ENCODE measurements around the gene MAPK6. TPM values are rescaled to one million over a fixed set of nuclear protein-coding genes. Genes with fewer than 3 reads are reported as not detected.
A peak's percentile ranks its signal among the peaks of the same experiment; 100 is the strongest.

The MAPK6 gene
- total RNA-seq, 1 donor from 2014 or later: 98.2 TPM

- H3K36me3 Mint-ChIP-seq (ENCODE audit: low read depth, unreplicated experiment): no peaks in the 10 kb centered on the region
- Histone ChIP-seq H3K4me2 (ENCODE audit: low read length) (no peak overlapping the region), H3K4me3 (ENCODE audit: insufficient read depth, low read depth, low read length) (no peak overlapping the region), H3K4me1 (ENCODE audit: insufficient read depth, low read length) (peaks cover 9% of the 10 kb centered on the region), H3K9ac (ENCODE audit: low read length) (no peak overlapping the region), H3K79me2 (ENCODE audit: insufficient read depth, low read length) (no peaks in the 10 kb centered on the region), H3K27me3 (ENCODE audit: insufficient read depth, low read length) (no peaks in the 10 kb centered on the region), H4K20me1 (ENCODE audit: insufficient read depth, low read length) (no peaks in the 10 kb centered on the region), H2AFZ (ENCODE audit: low read depth, low read length) (no peak overlapping the region), H3K27ac (ENCODE audit: low read depth, low read length) (no peak overlapping the region), H3K9me3 (ENCODE audit: insufficient read depth, low read depth, low read length) (no peaks in the 10 kb centered on the region), H3K36me3 (ENCODE audit: insufficient read depth, low read length) (no peaks in the 10 kb centered on the region)
- DNase-seq (ENCODE audit: low read depth) (no peak), FAIRE-seq (no peak)
- H3K9me3 Mint-ChIP-seq (ENCODE audit: unreplicated experiment): no peaks in the 10 kb centered on the region
- TF ChIP-seq EZH2 (IDR thresholded peaks at IDR 0.05; ENCODE audit: insufficient read depth, low read length): no peak
- TF ChIP-seq CTCF (IDR thresholded peaks at IDR 0.05; ENCODE audit: insufficient read depth, low read depth, low read length): no peak
- no peak overlapping the region for H3K27ac Mint-ChIP-seq (ENCODE audit: unreplicated experiment)
- H3K4me3 Mint-ChIP-seq (ENCODE audit: unreplicated experiment): no peak overlapping the region
- peaks cover 19% of the 10 kb centered on the region for H3K4me1 Mint-ChIP-seq (ENCODE audit: low read depth, unreplicated experiment)
- H3K27me3 Mint-ChIP-seq (ENCODE audit: low read depth, unreplicated experiment): no peaks in the 10 kb centered on the region
These were observed 15.3 kb upstream of the MAPK6 start for GRCh38 chr15:52003710-52004109.

- no peak for TF ChIP-seq CTCF (IDR thresholded peaks at IDR 0.05; ENCODE audit: insufficient read depth, low read depth, low read length)
- no peak for TF ChIP-seq EZH2 (IDR thresholded peaks at IDR 0.05; ENCODE audit: insufficient read depth, low read length)
- Mint-ChIP-seq H3K4me3 (ENCODE audit: unreplicated experiment) (no peak overlapping the region), H3K36me3 (ENCODE audit: low read depth, unreplicated experiment) (no peaks in the 10 kb centered on the region), H3K4me1 (ENCODE audit: low read depth, unreplicated experiment) (peaks cover 19% of the 10 kb centered on the region), H3K27me3 (ENCODE audit: low read depth, unreplicated experiment) (no peaks in the 10 kb centered on the region), H3K27ac (ENCODE audit: unreplicated experiment) (peak overlapping the region; percentile 18), H3K9me3 (ENCODE audit: unreplicated experiment) (no peaks in the 10 kb centered on the region)
- no peak overlapping the region for H3K4me3 ChIP-seq (ENCODE audit: insufficient read depth, low read depth, low read length)
- FAIRE-seq (no peak), DNase-seq (ENCODE audit: low read depth) (no peak)
- no peak overlapping the region for H3K27ac ChIP-seq (ENCODE audit: low read depth, low read length)
- H3K9me3 ChIP-seq (ENCODE audit: insufficient read depth, low read depth, low read length): no peaks in the 10 kb centered on the region
- H3K4me1 ChIP-seq (ENCODE audit: insufficient read depth, low read length): peaks cover 9% of the 10 kb centered on the region
- no peaks in the 10 kb centered on the region for H3K36me3 ChIP-seq (ENCODE audit: insufficient read depth, low read length)
- H3K9ac ChIP-seq (ENCODE audit: low read length): no peak overlapping the region
- no peak overlapping the region for H2AFZ ChIP-seq (ENCODE audit: low read depth, low read length)
- no peaks in the 10 kb centered on the region for H3K27me3 ChIP-seq (ENCODE audit: insufficient read depth, low read length)
- H4K20me1 ChIP-seq (ENCODE audit: insufficient read depth, low read length): no peaks in the 10 kb centered on the region
- H3K4me2 ChIP-seq (ENCODE audit: low read length): no peak overlapping the region
- no peaks in the 10 kb centered on the region for H3K79me2 ChIP-seq (ENCODE audit: insufficient read depth, low read length)
These were observed 14.2 kb upstream of the MAPK6 start for GRCh38 chr15:52004806-52005205.

GRCh38 chr15:52005748-52006701, 13.0 kb upstream of the MAPK6 start:
- FAIRE-seq (peak; percentile 17), DNase-seq (ENCODE audit: low read depth) (peak; percentile 82)
- no peaks in the 10 kb centered on the region for H4K20me1 ChIP-seq (ENCODE audit: insufficient read depth, low read length)
- H3K4me1 ChIP-seq (ENCODE audit: insufficient read depth, low read length): peaks cover 14% of the 10 kb centered on the region
- no peak overlapping the region for H3K27ac ChIP-seq (ENCODE audit: low read depth, low read length)
- H3K9me3 ChIP-seq (ENCODE audit: insufficient read depth, low read depth, low read length): no peaks in the 10 kb centered on the region
- H3K9ac ChIP-seq (ENCODE audit: low read length): no peak overlapping the region
- no peak overlapping the region for H3K4me3 ChIP-seq (ENCODE audit: insufficient read depth, low read depth, low read length)
- peak overlapping the region; percentile 83 for H3K27ac Mint-ChIP-seq (ENCODE audit: unreplicated experiment)
- H3K27me3 Mint-ChIP-seq (ENCODE audit: low read depth, unreplicated experiment): no peaks in the 10 kb centered on the region
- H3K79me2 ChIP-seq (ENCODE audit: insufficient read depth, low read length): no peaks in the 10 kb centered on the region
- no peaks in the 10 kb centered on the region for H3K36me3 ChIP-seq (ENCODE audit: insufficient read depth, low read length)
- TF ChIP-seq CTCF (IDR thresholded peaks at IDR 0.05; ENCODE audit: insufficient read depth, low read depth, low read length) (no peak), EZH2 (IDR thresholded peaks at IDR 0.05; ENCODE audit: insufficient read depth, low read length) (no peak)
- no peak overlapping the region for H3K4me3 Mint-ChIP-seq (ENCODE audit: unreplicated experiment)
- no peaks in the 10 kb centered on the region for H3K36me3 Mint-ChIP-seq (ENCODE audit: low read depth, unreplicated experiment)
- no peaks in the 10 kb centered on the region for H3K27me3 ChIP-seq (ENCODE audit: insufficient read depth, low read length)
- H2AFZ ChIP-seq (ENCODE audit: low read depth, low read length): no peak overlapping the region
- peak overlapping the region; percentile 16 for H3K4me2 ChIP-seq (ENCODE audit: low read length)
- no peaks in the 10 kb centered on the region for H3K9me3 Mint-ChIP-seq (ENCODE audit: unreplicated experiment)
- H3K4me1 Mint-ChIP-seq (ENCODE audit: low read depth, unreplicated experiment): peaks cover 20% of the 10 kb centered on the region
